HG03060 (cell line): ENCODE data around the gene LRP2.

Source experiments
- ATAC-seq: cut with Tn5 transposase; IDR thresholded peaks from one replicate; pipeline ENCODE4 v1.9.1; 2021; ENCODE audit warnings: low read depth, moderate number of reproducible peaks; ENCODE audit not compliant: unreplicated experiment

The LRP2 gene

GRCh38 chr2:169259402-169259801 is 102.9 kb downstream of the LRP2 start:
- no peak for ATAC-seq

- no peak for ATAC-seq
Measured at GRCh38 chr2:169258045-169258601, 104.2 kb downstream of the LRP2 start.

GRCh38 chr2:169254774-169255173 is 107.6 kb downstream of the LRP2 start:
- no peak for ATAC-seq

- no peak for ATAC-seq
Measured at GRCh38 chr2:169247211-169247610, 115.1 kb downstream of the LRP2 start.

- ATAC-seq = no peak
Measured at GRCh38 chr2:169240405-169240804, 121.9 kb downstream of the LRP2 start.

GRCh38 chr2:169237939-169238338 is 124.4 kb downstream of the LRP2 start:
- no peak for ATAC-seq

- ATAC-seq = no peak
Measured at GRCh38 chr2:169237286-169237685, 125.0 kb downstream of the LRP2 start.

- no peak for ATAC-seq
Measured at GRCh38 chr2:169232551-169233154, 129.7 kb downstream of the LRP2 start.

- no peak for ATAC-seq
Measured at GRCh38 chr2:169230204-169230603, 132.1 kb downstream of the LRP2 start.

GRCh38 chr2:169229590-169229989 is 132.7 kb downstream of the LRP2 start:
- no peak for ATAC-seq

GRCh38 chr2:169225906-169226305 is 136.4 kb downstream of the LRP2 start:
- no peak for ATAC-seq

GRCh38 chr2:169225233-169225750 is 137.0 kb downstream of the LRP2 start:
- no peak for ATAC-seq

GRCh38 chr2:169222665-169223064 is 139.7 kb downstream of the LRP2 start:
- ATAC-seq = no peak

GRCh38 chr2:169221745-169222369 is 140.5 kb downstream of the LRP2 start:
- no peak for ATAC-seq

- ATAC-seq = no peak
Measured at GRCh38 chr2:169210917-169211316, 151.4 kb downstream of the LRP2 start.

GRCh38 chr2:169208026-169208425 is 154.3 kb downstream of the LRP2 start:
- ATAC-seq = no peak

- ATAC-seq = no peak
Measured at GRCh38 chr2:169205176-169205575, 157.2 kb downstream of the LRP2 start.

- no peak for ATAC-seq
Measured at GRCh38 chr2:169203952-169204351, 158.4 kb downstream of the LRP2 start.

- ATAC-seq = no peak
Measured at GRCh38 chr2:169200756-169201155, 161.6 kb downstream of the LRP2 start.

- ATAC-seq = no peak
Measured at GRCh38 chr2:169193618-169194017, 168.7 kb downstream of the LRP2 start.

- ATAC-seq = no peak
Measured at GRCh38 chr2:169190197-169190775, 172.0 kb downstream of the LRP2 start.

GRCh38 chr2:169189132-169189531 is 173.2 kb downstream of the LRP2 start:
- no peak for ATAC-seq
